Endothelial cell of umbilical vein (primary cell): Measurements from ENCODE around the gene CXCL9. TPM values are rescaled to one million over a fixed set of nuclear protein-coding genes. Genes with fewer than 3 reads are reported as not detected.

Experiments used
- BruUV-seq: library from RNA; stranded (reverse); fragments of 400-500 nt; replicated peaks from 2 replicates; lab custom pipeline; 2021; lab: Mats Ljungman, UMichigan
- CTCF ChIA-PET: fragments of 300-600, 350-600 bp; sonication (Branson Sonifier 250); formaldehyde crosslinking; loops from one replicate; lab custom pipeline; 2021; ENCODE audit warnings: antibody characterized with exemption, inconsistent platforms; lab: Charles Lee
- POLR2A ChIA-PET: fragments of 300-600, 350-600 bp; sonication (Branson Sonifier 250); formaldehyde crosslinking; loops from one replicate; lab custom pipeline; 2021; ENCODE audit warnings: antibody characterized with exemption, inconsistent platforms; lab: Charles Lee
- DNase-seq: peaks from one replicate; pipeline ENCODE4 v3.0.0-alpha.2; 2011; ENCODE audit warnings: low read depth, low spot score
- FAIRE-seq: peaks from 2 replicates; lab custom pipeline; 2011; peaks lifted over from hg19 to GRCh38; lab: Jason Lieb, UNC
- H2AFZ ChIP-seq: 2 replicates; pipeline ENCODE4 v1.6.0; 2012; ENCODE audit warnings: low read depth, low read length, control low read depth, inconsistent platforms
- H3K27ac ChIP-seq: 2 replicates; pipeline ENCODE4 v1.5.1; 2011; ENCODE audit warnings: low read depth, mild to moderate bottlenecking, control low read depth, low read length, moderate library complexity; ENCODE audit not compliant: insufficient read depth
- H3K27me3 ChIP-seq, 2 experiments: 2 replicates each; pipeline versions ENCODE4 v1.6.0 to v1.6.1; 2011; ENCODE audit warnings: low read length in 2 of 2, mixed read lengths in 1 of 2; ENCODE audit not compliant: control insufficient read depth in 2 of 2, insufficient read depth in 2 of 2
- H3K36me3 ChIP-seq, 2 experiments: 2 replicates in 1 of 2; 3 replicates in 1 of 2; pipeline ENCODE4 v1.5.1; 2011; ENCODE audit warnings: low read length in 2 of 2, mild to moderate bottlenecking in 1 of 2, moderate library complexity in 1 of 2; ENCODE audit not compliant: control insufficient read depth in 2 of 2, insufficient read depth in 2 of 2; ENCODE audit errors: extremely low read depth in 1 of 2
- H3K4me1 ChIP-seq: 3 replicates; pipeline ENCODE4 v1.5.1; 2011; ENCODE audit warnings: mild to moderate bottlenecking, low read length; ENCODE audit not compliant: control insufficient read depth, insufficient read depth; ENCODE audit errors: extremely low read depth
- H3K4me2 ChIP-seq: 2 replicates; pipeline ENCODE4 v1.6.1; 2011; ENCODE audit warnings: low read length, control low read depth, mixed read lengths; ENCODE audit not compliant: insufficient read depth
- H3K4me3 ChIP-seq, 3 experiments: fragments of 200-600 bp in 1 of 3; sonication (generic), shearing (Covaris generic) in 1 of 3; replicated peaks in 1 of 3; 2 replicates each; pipeline ENCODE4 v1.5.1; 2011 to 2016; ENCODE audit warnings: control low read depth in 3 of 3, low read length in 3 of 3, mild to moderate bottlenecking in 2 of 3, inconsistent platforms in 1 of 3, low read depth in 1 of 3, moderate library complexity in 1 of 3; ENCODE audit not compliant: insufficient read depth in 1 of 3
- H3K79me2 ChIP-seq: 2 replicates; pipeline ENCODE4 v1.6.0; 2012; ENCODE audit warnings: low read length, inconsistent platforms; ENCODE audit not compliant: control insufficient read depth, insufficient read depth
- H3K9ac ChIP-seq: replicated peaks from 2 replicates; pipeline ENCODE3; 2011; ENCODE audit warnings: low read length, control low read depth; ENCODE audit not compliant: insufficient read depth; ENCODE audit errors: extremely low read depth
- H3K9me1 ChIP-seq: replicated peaks from 3 replicates; pipeline ENCODE4 v1.6.0; 2011; ENCODE audit warnings: mild to moderate bottlenecking, low read length; ENCODE audit not compliant: control insufficient read depth, insufficient read depth; ENCODE audit errors: extremely low read depth
- H3K9me3 ChIP-seq: replicated peaks from 2 replicates; pipeline ENCODE4 v1.5.1; 2012; ENCODE audit warnings: low read length, inconsistent platforms; ENCODE audit not compliant: control insufficient read depth, insufficient read depth
- H4K20me1 ChIP-seq: replicated peaks from 2 replicates; pipeline ENCODE3; 2011; ENCODE audit warnings: mild to moderate bottlenecking, low read length; ENCODE audit not compliant: control insufficient read depth, insufficient read depth; ENCODE audit errors: extremely low read depth
- CTCF ChIP-seq, 2 donors: IDR thresholded peaks; 1 replicate in 1 of 2; 2 replicates in 1 of 2; pipeline ENCODE4 v1.5.1; 2011; ENCODE audit warnings: low read length in 2 of 2, mild to moderate bottlenecking in 2 of 2, moderate library complexity in 2 of 2, control low read depth in 1 of 2, inconsistent platforms in 1 of 2, low read depth in 1 of 2; ENCODE audit not compliant: insufficient read depth in 1 of 2; ENCODE audit errors: extremely low read depth in 1 of 2
- EZH2 ChIP-seq: IDR thresholded peaks from 2 replicates; pipeline ENCODE4 v1.6.1; 2012; ENCODE audit warnings: borderline replicate concordance, low read depth, mild to moderate bottlenecking, moderate library complexity, low read length, inconsistent platforms; ENCODE audit not compliant: severe bottlenecking
- FOS ChIP-seq: IDR thresholded peaks from 2 replicates; pipeline ENCODE4 v1.6.1; 2011; ENCODE audit warnings: mild to moderate bottlenecking, low read length, moderate library complexity, borderline replicate concordance; ENCODE audit not compliant: insufficient read depth
- GATA2 ChIP-seq: IDR thresholded peaks from 2 replicates; pipeline ENCODE4 v1.7.0; 2011; ENCODE audit warnings: low read depth, mild to moderate bottlenecking, moderate library complexity, mixed read lengths, low read length; ENCODE audit not compliant: insufficient read length, insufficient read depth
- JUN ChIP-seq: IDR thresholded peaks from 2 replicates; pipeline ENCODE4 v1.6.1; 2011; ENCODE audit warnings: borderline replicate concordance, low read depth; ENCODE audit not compliant: insufficient read length, insufficient read depth
- MYC ChIP-seq: IDR thresholded peaks from one replicate; pipeline ENCODE4 v1.6.1; 2011; ENCODE audit warnings: mild to moderate bottlenecking, low read depth, low read length
- dilution Hi-C: fragments of 300-500 bp; cut with MboI; formaldehyde crosslinking; loops from one replicate; pipeline ENCODE4 v1.15.0; 2019; ENCODE audit warnings: low sequenced_read_pairs; ENCODE audit not compliant: extremely low pct_ligation_motif_present
- intact Hi-C: fragments of 100-400 bp; cut with micrococcal nuclease; formaldehyde crosslinking; loops from one replicate; pipeline ENCODE4 v1.10.0; 2022
- polyA plus RNA-seq, 4 experiments: library from polyadenylated mRNA; depleted of rRNA in 3 of 4; stranded (reverse) in 3 of 4; unstranded in 1 of 4; fragments of >200 nt; gene quantifications; 2 replicates each; pipeline versions ENCODE4 v1.2.1 to v1.2.3, GENCODE V29; 2011 to 2012; ENCODE audit warnings: missing spikeins in 1 of 4
- total RNA-seq: library from RNA; stranded (reverse); gene quantifications from 2 replicates; pipeline ENCODE4 v1.2.3, GENCODE V29; 2021

The CXCL9 gene
- total and polyA plus RNA-seq, 2 donors (not counting 3 experiments of a cell fraction or from before 2014, with no cell fraction given), result not detected

GRCh38 chr4:76035799-76036380, 28.6 kb upstream of the CXCL9 start, which contains the start of gene CXCL11:
TSS of gene CXCL11 (minus strand) at chr4:76036070. CDS start at chr4:76035987, 83 bp downstream.
- dilution Hi-C loops, result no loop called here
- TF ChIP-seq FOS, result peak; percentile 46
- peak; percentile 30 for TF ChIP-seq GATA2
- TF ChIP-seq EZH2, result no peak
- no peak for TF ChIP-seq MYC
- no peak for TF ChIP-seq CTCF (IDR thresholded peaks at IDR 0.05; ENCODE audit: extremely low read depth in 1 of 2, insufficient read depth in 1 of 2, low read depth in 1 of 2, low read length in 2 of 2)
- TF ChIP-seq JUN, result peak; percentile 50
- peak; percentile 83 for FAIRE-seq

More at GRCh38 chr4:76035799-76036380, 28.6 kb upstream of the CXCL9 start, which contains the start of gene CXCL11:
- Histone ChIP-seq H2AFZ (peak within 1 kb of the TSS; percentile 38), H3K27me3 (no peaks in the 10 kb centered on the region), H3K9me1 (no peaks in the 10 kb centered on the region), H4K20me1 (no peaks in the 10 kb centered on the region), H3K4me2 (peak within 1 kb of the TSS; percentile 64), H3K36me3 (no peaks in the 10 kb centered on the region), H3K79me2 (no peaks in the 10 kb centered on the region), H3K27ac (no peak within 1 kb of the TSS), H3K9me3 (no peaks in the 10 kb centered on the region), H3K9ac (no peak within 1 kb of the TSS), H3K4me3 (no peak within 1 kb of the TSS), H3K4me1 (peaks cover 11% of the 10 kb centered on the region)
- intact Hi-C loops, result no loop called here
- CTCF ChIA-PET, result interaction anchor here (0.6 to 2.7 kb wide), 7 partner anchors 19 to 39 kb away, joined by 3 to 33 read pairs (median 3); no protein-coding TSS in a partner anchor
- no TSS peak for BruUV-seq
- POLR2A ChIA-PET, result interaction anchor here (1.4 kb wide), 1 partner anchor 40 kb away, joined by 3 read pairs; no protein-coding TSS in a partner anchor
- peak; percentile 93 for DNase-seq
